Mammary epithelial cell (primary cell): Measurements from ENCODE around the gene SH3PXD2B.

Source experiments
- CTCF ChIP-seq, 2 donors: IDR thresholded peaks in 1 of 2; conservative IDR thresholded peaks in 1 of 2; 2 replicates each; pipeline ENCODE4 v1.5.1; 2011 to 2012; ENCODE audit warnings: inconsistent platforms in 2 of 2, low read length in 2 of 2, mild to moderate bottlenecking in 2 of 2, control low read depth in 1 of 2, low read depth in 1 of 2; ENCODE audit not compliant: insufficient read depth in 1 of 2; ENCODE audit errors: extremely low read depth in 1 of 2
- EZH2 ChIP-seq: IDR thresholded peaks from 2 replicates; pipeline ENCODE4 v1.6.1; 2012; ENCODE audit warnings: low read length, inconsistent platforms, borderline replicate concordance

- peak; percentile 53 for TF ChIP-seq CTCF (conservative IDR thresholded peaks at IDR 0.05 in 1 of 2, IDR thresholded peaks at IDR 0.05 in 1 of 2; ENCODE audit: extremely low read depth in 1 of 2, insufficient read depth in 1 of 2, low read depth in 1 of 2, low read length in 2 of 2)
- TF ChIP-seq EZH2, result no peak
Measured at GRCh38 chr5:172453206-172453985, 929 bp downstream of the SH3PXD2B start.
